Hepatocyte (in vitro differentiated cells): ENCODE measurements around the gene PARD3B. TPM values are rescaled to one million over a fixed set of nuclear protein-coding genes. Genes with fewer than 3 reads are reported as not detected.

Experiments used
- DNase-seq: peaks from one replicate; pipeline ENCODE4 v3.0.0-alpha.2; 2016; ENCODE audit warnings: low spot score
- H2AFZ ChIP-seq: fragments of 200-600 bp; sonication (generic); 2 replicates; pipeline ENCODE4 v1.6.0; 2016; ENCODE audit warnings: antibody characterized with exemption, mild to moderate bottlenecking
- H3K27ac ChIP-seq: fragments of 200-600 bp; sonication (generic); 2 replicates; pipeline ENCODE4 v1.5.1; 2016; ENCODE audit warnings: mild to moderate bottlenecking
- H3K27me3 ChIP-seq: fragments of 200-600 bp; sonication (generic); 2 replicates; pipeline ENCODE4 v1.6.1; 2016
- H3K36me3 ChIP-seq: fragments of 200-600 bp; sonication (generic); replicated peaks from 2 replicates; pipeline ENCODE4 v1.5.1; 2016; ENCODE audit warnings: low read depth; ENCODE audit not compliant: insufficient read depth
- H3K4me1 ChIP-seq: fragments of 200-600 bp; sonication (generic); 2 replicates; pipeline ENCODE4 v1.5.1; 2016; ENCODE audit warnings: mild to moderate bottlenecking, moderate library complexity; ENCODE audit not compliant: insufficient read depth
- H3K4me2 ChIP-seq: fragments of 200-600 bp; sonication (generic); 2 replicates; pipeline ENCODE4 v1.6.0; 2016
- H3K4me3 ChIP-seq: fragments of 200-600 bp; sonication (generic); 2 replicates; pipeline ENCODE4 v1.5.1; 2016; ENCODE audit warnings: mild to moderate bottlenecking
- H3K79me2 ChIP-seq: fragments of 200-600 bp; sonication (generic); 2 replicates; pipeline ENCODE4 v1.6.0; 2017; ENCODE audit warnings: mild to moderate bottlenecking
- H3K9me2 ChIP-seq: fragments of 200-600 bp; sonication (generic); replicated peaks from 2 replicates; pipeline ENCODE4 v1.6.0; 2017; ENCODE audit warnings: mild to moderate bottlenecking; ENCODE audit not compliant: insufficient read depth
- H3K9me3 ChIP-seq: fragments of 200-600 bp; sonication (generic); 2 replicates; pipeline ENCODE4 v1.5.1; 2016; ENCODE audit warnings: low read depth, mild to moderate bottlenecking
- H4K20me1 ChIP-seq: fragments of 200-600 bp; sonication (generic); 2 replicates; pipeline ENCODE4 v1.6.0; 2016; ENCODE audit warnings: mild to moderate bottlenecking; ENCODE audit not compliant: insufficient read depth, poor library complexity, severe bottlenecking
- EZH2 ChIP-seq: fragments of 200-600 bp; sonication (generic); IDR thresholded peaks from 2 replicates; pipeline ENCODE4 v1.6.1; 2016; ENCODE audit warnings: antibody characterized with exemption, mild to moderate bottlenecking, borderline replicate concordance
- EZH2phosphoT487 ChIP-seq: fragments of 200-600 bp; sonication (generic); IDR thresholded peaks from one replicate; pipeline ENCODE4 v1.6.1; 2018; ENCODE audit warnings: antibody characterized with exemption, mild to moderate bottlenecking, low read depth, moderate library complexity; ENCODE audit not compliant: unreplicated experiment, severe bottlenecking
- WGBS: methylation state at CpG from one replicate; pipeline ENCODE4 v1.1.6; 2016; ENCODE audit warnings: low lambda C conversion rate; ENCODE audit errors: missing lambda C conversion rate; 5-methylcytosine and 5-hydroxymethylcytosine counted together
- polyA plus RNA-seq: library from polyadenylated mRNA; unstranded; fragments of >200 nt; fragmentation: Nextera tagmentation; extraction: Ambion mirVana; gene quantifications from 2 replicates; pipeline ENCODE4 v1.2.1, GENCODE V29; 2016
- total RNA-seq: library from RNA; depleted of rRNA; stranded (reverse); fragments of >200 nt; gene quantifications from 2 replicates; pipeline ENCODE4 v1.2.3, GENCODE V29; 2014
- TF ChIP-seq, protein P1 (sequence below): fragments of 200-600 bp; sonication (generic); IDR thresholded peaks from 2 replicates; pipeline ENCODE4 v1.5.1; 2016; ENCODE audit warnings: antibody characterized with exemption, mild to moderate bottlenecking; ENCODE audit not compliant: poor library complexity

The PARD3B gene
- total and polyA plus RNA-seq, 2 experiments from 2014 or later = 11.5 to 21.7 TPM

DNA sequence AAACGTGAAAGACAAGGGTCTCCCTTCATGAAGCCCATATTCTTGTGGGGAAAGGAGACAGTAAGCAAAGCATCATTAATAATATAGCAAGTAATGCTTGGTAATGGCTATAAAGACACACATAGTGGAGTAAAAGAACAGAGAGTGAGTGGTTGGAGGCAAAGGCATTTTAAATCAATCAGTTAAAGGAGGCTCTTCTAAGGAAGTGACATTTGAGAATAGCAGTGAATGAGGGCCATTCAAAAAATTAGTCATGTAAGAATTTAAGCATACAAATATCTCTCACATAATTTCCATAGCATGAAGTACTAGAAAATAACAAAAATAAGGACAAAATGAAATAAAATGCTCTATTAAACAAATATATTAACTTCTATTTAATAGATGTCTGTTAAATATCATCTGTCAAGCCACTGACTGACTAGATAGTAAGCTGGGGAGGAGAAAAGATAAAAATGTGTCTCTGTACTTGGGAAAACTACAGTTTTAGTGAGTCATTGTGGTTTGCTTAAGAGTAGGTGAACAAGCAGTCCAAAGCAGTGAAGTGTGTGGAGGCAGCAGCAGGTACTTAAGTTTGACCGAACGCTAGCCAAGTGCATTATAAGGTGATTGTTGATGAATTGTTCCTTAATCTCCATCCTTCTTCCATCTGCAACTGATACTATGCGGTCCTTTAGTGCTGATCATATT, 160.1 kb downstream of the PARD3B start:
- H3K4me1 ChIP-seq = no peaks in the 10 kb centered on the region
- H3K4me3 ChIP-seq = no peak overlapping the region
- H4K20me1 ChIP-seq = no peaks in the 10 kb centered on the region
- 53% methylated on average over 4 of the region's 4 CpGs for WGBS
- no peaks in the 10 kb centered on the region for H3K27me3 ChIP-seq
- peak; percentile 4 for DNase-seq
- H3K27ac ChIP-seq = no peak overlapping the region
- H3K9me3 ChIP-seq = no peaks in the 10 kb centered on the region
- H3K9me2 ChIP-seq = no peaks in the 10 kb centered on the region
- no peaks in the 10 kb centered on the region for H3K36me3 ChIP-seq
- H3K79me2 ChIP-seq = peaks cover 2% of the 10 kb centered on the region
- no peak overlapping the region for H3K4me2 ChIP-seq
- no peak for TF ChIP-seq EZH2phosphoT487
- TF ChIP-seq EZH2 = no peak
- TF ChIP-seq, protein P1, sequence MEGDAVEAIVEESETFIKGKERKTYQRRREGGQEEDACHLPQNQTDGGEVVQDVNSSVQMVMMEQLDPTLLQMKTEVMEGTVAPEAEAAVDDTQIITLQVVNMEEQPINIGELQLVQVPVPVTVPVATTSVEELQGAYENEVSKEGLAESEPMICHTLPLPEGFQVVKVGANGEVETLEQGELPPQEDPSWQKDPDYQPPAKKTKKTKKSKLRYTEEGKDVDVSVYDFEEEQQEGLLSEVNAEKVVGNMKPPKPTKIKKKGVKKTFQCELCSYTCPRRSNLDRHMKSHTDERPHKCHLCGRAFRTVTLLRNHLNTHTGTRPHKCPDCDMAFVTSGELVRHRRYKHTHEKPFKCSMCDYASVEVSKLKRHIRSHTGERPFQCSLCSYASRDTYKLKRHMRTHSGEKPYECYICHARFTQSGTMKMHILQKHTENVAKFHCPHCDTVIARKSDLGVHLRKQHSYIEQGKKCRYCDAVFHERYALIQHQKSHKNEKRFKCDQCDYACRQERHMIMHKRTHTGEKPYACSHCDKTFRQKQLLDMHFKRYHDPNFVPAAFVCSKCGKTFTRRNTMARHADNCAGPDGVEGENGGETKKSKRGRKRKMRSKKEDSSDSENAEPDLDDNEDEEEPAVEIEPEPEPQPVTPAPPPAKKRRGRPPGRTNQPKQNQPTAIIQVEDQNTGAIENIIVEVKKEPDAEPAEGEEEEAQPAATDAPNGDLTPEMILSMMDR = no peak
- H2AFZ ChIP-seq = no peak overlapping the region

GRCh38 chr2:204706939-204707338, 161.7 kb downstream of the PARD3B start:
- H3K9me2 ChIP-seq = no peaks in the 10 kb centered on the region
- DNase-seq = peak; percentile 6
- 58% methylated on average over 2 of the region's 2 CpGs for WGBS

DNA sequence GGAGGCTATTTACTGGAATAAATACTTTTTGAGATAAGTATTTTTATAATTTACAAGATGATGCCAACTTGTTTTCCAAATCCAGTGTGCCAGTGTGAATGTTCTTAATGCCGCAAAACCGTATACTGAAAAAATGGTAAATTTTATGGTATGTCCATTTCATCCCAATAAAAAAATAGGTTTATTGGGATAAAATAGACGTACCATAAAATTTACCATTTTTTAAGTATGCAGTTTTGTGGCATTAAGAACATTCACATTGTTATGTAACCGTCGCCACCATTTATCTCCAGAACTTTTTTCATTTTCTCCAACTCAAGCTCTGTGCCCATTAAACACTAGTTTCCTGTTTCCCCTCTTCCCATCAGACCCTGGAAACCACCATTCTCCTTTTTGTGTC, 167.9 kb downstream of the PARD3B start:
- Histone ChIP-seq H3K9me2 (no peaks in the 10 kb centered on the region), H3K4me3 (no peak overlapping the region), H3K9me3 (no peaks in the 10 kb centered on the region), H3K27ac (no peak overlapping the region), H3K36me3 (no peaks in the 10 kb centered on the region), H3K79me2 (no peaks in the 10 kb centered on the region), H3K27me3 (no peaks in the 10 kb centered on the region), H2AFZ (no peak overlapping the region), H4K20me1 (no peaks in the 10 kb centered on the region), H3K4me1 (no peaks in the 10 kb centered on the region), H3K4me2 (no peak overlapping the region)
- no peak for TF ChIP-seq EZH2phosphoT487
- TF ChIP-seq, protein P1 = no peak
- no peak for TF ChIP-seq EZH2
- no peak for DNase-seq
- 79% methylated on average over 5 of the region's 5 CpGs for WGBS

More at GRCh38 chr2:204706939-204707338, 161.7 kb downstream of the PARD3B start:
- Histone ChIP-seq H3K4me3 (no peak overlapping the region), H4K20me1 (no peaks in the 10 kb centered on the region), H3K9me3 (no peaks in the 10 kb centered on the region), H3K4me2 (no peak overlapping the region), H3K27me3 (no peaks in the 10 kb centered on the region), H2AFZ (no peak overlapping the region), H3K27ac (no peak overlapping the region), H3K36me3 (no peaks in the 10 kb centered on the region), H3K79me2 (peaks cover 2% of the 10 kb centered on the region), H3K4me1 (no peaks in the 10 kb centered on the region)
- TF ChIP-seq EZH2phosphoT487 = no peak
- TF ChIP-seq EZH2 = no peak
- TF ChIP-seq, protein P1 = no peak
